ENCODE measurements around the gene PSD.

PSD gene

GRCh38 chr10:102404361-102405107 lies 14.1 kb downstream of the PSD start:
- DNase-seq (ENCODE audit: low read depth): no peak

- DNase-seq (ENCODE audit: low read depth): no peak
Measured at GRCh38 chr10:102403115-102403514, 15.5 kb downstream of the PSD start.

GRCh38 chr10:102402512-102402896 lies 16.1 kb downstream of the PSD start:
- DNase-seq (ENCODE audit: low read depth): no peak

- no peak for DNase-seq (ENCODE audit: low read depth)
Measured at GRCh38 chr10:102401735-102402511, 16.7 kb downstream of the PSD start.

GRCh38 chr10:102401342-102401654 lies 17.3 kb downstream of the PSD start:
- no peak for DNase-seq (ENCODE audit: low read depth)

- no peak for DNase-seq (ENCODE audit: low read depth)
Measured at GRCh38 chr10:102400598-102401341, 17.8 kb downstream of the PSD start.

- DNase-seq (ENCODE audit: low read depth): no peak
Measured at GRCh38 chr10:102400076-102400475, 18.5 kb downstream of the PSD start.

GRCh38 chr10:102399217-102400021 lies 19.2 kb downstream of the PSD start:
- DNase-seq (ENCODE audit: low read depth): no peak

- no peak for DNase-seq (ENCODE audit: low read depth)
Measured at GRCh38 chr10:102398172-102399020, 20.2 kb downstream of the PSD start.

GRCh38 chr10:102397222-102398171 lies 21.1 kb downstream of the PSD start:
- DNase-seq (ENCODE audit: low read depth): no peak

- no peak for DNase-seq (ENCODE audit: low read depth)
Measured at GRCh38 chr10:102396730-102397151, 21.8 kb downstream of the PSD start.

- DNase-seq (ENCODE audit: low read depth): no peak
Measured at GRCh38 chr10:102396317-102396650, 22.3 kb downstream of the PSD start.

GRCh38 chr10:102395400-102396316 lies 22.9 kb downstream of the PSD start, which contains the start of gene NFKB2:
Gene NFKB2, plus strand, starts transcription at chr10:102395705. Its CDS starts 255 bp downstream, at chr10:102395960.
- peak; percentile 48 for DNase-seq (ENCODE audit: low read depth)

GRCh38 chr10:102394801-102395399 lies 23.7 kb downstream of the PSD start:
- DNase-seq (ENCODE audit: low read depth): no peak

- peak; percentile 74 for DNase-seq (ENCODE audit: low read depth)
Measured at GRCh38 chr10:102394079-102394800, 24.3 kb downstream of the PSD start.

- DNase-seq (ENCODE audit: low read depth): no peak
Measured at GRCh38 chr10:102393411-102394078, 25.0 kb downstream of the PSD start.

GRCh38 chr10:102392306-102392705 lies 26.3 kb downstream of the PSD start:
- no peak for DNase-seq (ENCODE audit: low read depth)
